ENCODE results near the gene CCDC149. TPM values are rescaled to one million over a fixed set of nuclear protein-coding genes. Genes with fewer than 3 reads are reported as not detected.

CCDC149 gene
- total RNA-seq, 1 experiment from 2014 or later, result 4.1 TPM

GRCh38 chr4:24843096-24843495 lies 69.7 kb downstream of the CCDC149 start:
- no peak for DNase-seq (ENCODE audit: low read depth)

- DNase-seq (ENCODE audit: low read depth), result no peak
These were observed 70.5 kb downstream of the CCDC149 start for GRCh38 chr4:24842356-24842755.

DNA sequence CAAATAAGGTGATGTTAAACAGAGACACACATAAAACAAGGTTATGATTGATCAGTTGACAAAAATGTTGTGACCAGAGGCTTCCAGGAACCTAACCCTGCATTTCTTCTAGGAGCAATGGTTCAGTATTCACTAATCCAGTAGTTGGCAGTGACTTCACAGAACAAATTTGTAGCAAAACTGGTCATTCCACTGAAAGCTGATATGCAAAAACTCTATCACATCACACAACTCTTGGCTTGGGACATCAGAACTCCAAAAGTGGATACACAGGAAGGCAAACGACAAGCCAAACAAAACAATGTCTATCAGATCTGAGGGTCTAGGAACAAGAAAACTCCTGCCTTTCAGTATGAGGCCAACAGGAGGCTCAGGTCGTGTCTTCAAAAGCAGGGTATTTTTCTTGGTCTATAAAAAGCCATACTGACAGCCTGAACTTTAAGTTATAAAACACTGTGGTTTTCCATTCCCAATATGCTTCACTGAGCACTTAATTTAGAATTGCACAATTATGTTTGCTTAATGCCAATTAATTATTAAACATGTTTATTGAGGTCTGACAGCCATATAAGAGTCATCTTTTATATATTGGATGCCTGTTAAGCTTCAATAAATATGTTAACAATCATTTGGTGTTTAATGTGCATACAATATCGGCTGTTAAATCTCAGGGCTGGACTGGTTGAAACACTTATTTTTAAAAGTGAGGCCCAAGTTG lies 71.9 kb downstream of the CCDC149 start:
- no peak for DNase-seq (ENCODE audit: low read depth)

GRCh38 chr4:24840362-24840761 lies 72.5 kb downstream of the CCDC149 start:
- DNase-seq (ENCODE audit: low read depth), result no peak

- no peak for DNase-seq (ENCODE audit: low read depth)
These were observed 75.1 kb downstream of the CCDC149 start for GRCh38 chr4:24837781-24838180.

- no peak for DNase-seq (ENCODE audit: low read depth)
These were observed 75.5 kb downstream of the CCDC149 start for GRCh38 chr4:24837336-24837735.

- DNase-seq (ENCODE audit: low read depth), result no peak
These were observed 76.1 kb downstream of the CCDC149 start for GRCh38 chr4:24836661-24837242.

DNA sequence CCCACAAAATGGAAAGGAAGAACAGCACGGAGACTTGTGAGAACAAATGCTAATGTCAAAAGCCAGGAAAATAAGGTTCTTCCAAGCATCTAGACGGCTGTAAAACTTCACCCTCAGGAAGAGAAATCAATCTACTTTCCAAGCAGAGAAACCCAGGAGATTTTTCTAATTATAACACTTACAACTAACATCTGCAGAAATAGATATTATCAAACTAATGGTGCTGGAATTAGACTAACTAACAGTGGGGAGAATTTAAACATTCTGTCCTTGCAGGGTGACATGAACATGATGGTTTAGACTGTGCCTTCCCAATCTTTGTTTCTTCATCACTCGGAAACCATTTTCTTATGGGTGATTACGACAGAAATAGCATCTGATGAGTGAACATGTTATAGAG lies 77.1 kb downstream of the CCDC149 start:
- DNase-seq (ENCODE audit: low read depth), result no peak

GRCh38 chr4:24831637-24832036 lies 81.2 kb downstream of the CCDC149 start:
- DNase-seq (ENCODE audit: low read depth), result no peak

DNA sequence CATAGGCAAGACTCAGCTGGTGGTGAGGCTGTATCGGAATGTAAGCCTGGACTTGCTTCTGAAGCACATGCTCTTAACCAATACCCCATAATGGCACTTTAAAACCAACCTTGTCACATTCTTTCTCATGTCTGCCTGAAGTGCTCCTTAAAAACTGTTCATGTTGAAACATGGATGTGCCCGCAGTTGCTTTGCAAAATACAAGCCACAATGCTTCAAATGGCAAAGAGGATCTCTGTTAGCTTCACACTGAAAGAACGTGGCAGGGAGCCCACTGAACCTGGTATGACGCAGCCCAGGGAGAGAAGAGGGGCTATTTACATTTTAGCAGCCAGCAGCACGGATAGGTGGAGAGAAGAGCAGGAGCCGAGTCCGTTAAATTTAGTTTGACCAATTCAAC lies 88.1 kb downstream of the CCDC149 start:
- no peak for DNase-seq (ENCODE audit: low read depth)

DNA sequence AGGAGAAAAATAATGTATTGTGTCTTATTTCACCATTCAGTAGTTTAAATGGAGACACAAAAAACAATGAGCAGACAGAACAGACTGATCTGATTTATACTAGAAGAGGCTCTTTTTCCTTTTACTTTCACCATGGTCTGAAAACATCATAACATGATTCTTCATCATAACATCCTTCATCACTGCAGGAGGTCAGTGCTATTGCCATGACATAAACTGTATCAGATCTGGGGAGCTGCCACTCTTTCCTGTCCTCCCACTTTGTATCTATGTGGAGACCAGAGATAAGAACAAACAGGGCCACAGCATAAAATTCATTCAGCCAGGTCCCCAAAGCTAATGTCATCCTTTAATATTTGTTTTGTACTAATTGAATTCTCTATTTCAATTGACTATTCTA lies 92.3 kb downstream of the CCDC149 start:
- no peak for DNase-seq (ENCODE audit: low read depth)

DNA sequence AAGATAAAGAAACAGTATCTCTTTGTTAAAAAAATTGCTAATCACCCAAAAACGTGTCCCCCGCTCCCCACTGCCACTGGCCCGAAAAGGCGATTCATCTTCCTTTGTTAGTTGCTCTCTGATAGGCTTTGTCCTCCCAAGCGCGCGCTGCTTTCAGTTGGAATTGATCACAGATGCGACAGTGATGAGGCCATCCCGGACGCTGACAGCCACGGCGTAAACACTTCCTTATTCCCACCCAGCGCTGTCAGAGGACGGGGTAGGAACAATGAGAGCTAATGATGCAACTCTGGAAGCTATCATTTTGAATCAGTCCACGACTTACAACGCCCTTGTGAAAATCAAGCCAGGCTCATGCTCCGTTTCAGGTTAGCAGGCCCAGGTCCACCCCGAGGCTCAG lies 96.0 kb downstream of the CCDC149 start:
- DNase-seq (ENCODE audit: low read depth), result no peak

DNA sequence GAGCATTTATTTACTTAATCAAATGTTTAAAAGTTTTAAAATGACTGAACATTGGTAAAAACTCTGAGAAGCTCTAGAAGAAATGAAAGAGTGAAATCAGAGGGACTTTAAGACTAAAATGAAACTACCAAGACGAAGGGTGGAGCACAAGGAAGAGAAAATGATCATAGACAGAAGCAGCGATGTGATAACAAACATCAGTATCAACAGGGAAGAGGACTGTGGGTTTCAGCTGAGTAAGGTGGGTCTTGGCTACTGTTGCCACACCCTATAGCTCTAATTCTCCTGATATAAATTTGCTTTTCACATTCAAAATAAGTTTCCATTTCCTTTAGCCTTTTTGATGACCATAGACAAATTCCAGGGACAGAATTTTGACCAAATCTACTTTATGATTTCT lies 99.1 kb downstream of the CCDC149 start:
- DNase-seq (ENCODE audit: low read depth), result no peak

DNA sequence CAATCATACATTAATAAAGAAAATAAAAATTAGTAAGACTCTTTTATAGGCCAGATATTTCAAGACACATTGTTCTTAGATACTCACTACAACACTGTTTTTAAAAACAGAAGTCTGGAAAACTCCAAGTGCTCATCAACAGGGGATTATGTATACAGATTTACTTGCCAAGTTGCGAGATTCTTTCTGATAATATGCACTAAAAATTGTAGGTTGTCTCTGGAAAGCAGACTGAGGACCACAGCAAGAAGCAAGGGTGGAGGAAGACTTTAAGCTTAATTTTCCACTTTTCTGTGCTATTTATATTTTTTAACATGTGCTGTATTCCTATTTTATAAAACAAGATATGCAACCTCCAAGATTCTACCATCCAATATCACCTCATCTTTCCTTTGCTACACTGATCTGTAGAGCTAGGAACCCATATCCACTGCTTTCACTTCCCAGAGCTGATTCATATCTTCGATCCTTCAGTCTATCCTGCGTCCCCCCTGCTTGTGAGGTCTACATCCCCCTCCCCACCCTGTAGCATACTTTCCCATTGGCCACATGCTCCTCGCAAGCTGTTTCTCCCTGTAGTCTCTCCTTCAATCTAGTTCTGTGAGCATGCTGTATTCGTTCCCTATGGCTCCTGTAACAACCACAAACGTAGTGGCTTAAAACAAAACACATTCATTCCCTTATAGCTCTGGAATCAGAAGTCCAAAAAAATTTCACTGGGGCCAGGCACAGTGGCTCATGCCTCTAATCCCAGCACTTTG lies 101.8 kb downstream of the CCDC149 start:
- DNase-seq (ENCODE audit: low read depth), result no peak

DNA sequence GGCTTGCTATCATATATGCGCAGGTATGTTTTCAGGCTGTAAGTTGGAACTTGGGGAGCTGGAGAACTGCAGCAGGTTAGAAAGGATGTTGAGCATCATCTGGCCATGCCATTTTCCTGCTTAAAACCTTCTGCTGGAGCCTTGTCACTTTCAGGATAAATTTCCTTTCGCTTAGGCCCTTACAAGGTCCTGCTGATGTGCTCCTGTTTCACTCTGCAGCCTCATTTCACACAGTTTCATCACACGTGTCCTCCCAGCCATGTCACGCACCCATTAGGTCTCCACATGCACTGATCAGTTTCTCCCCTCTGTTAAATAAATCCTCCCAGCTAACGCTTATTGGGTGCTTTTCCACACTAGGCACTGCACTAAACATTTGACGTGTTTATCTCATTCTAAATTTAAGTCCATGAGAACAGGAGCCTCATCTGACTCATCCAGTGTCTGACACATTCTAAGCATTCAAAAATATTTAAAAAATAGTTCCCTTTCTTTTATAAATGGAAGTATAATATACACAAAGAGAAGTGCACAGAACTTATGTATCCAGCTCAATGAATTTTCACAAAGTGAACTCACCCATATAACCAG lies 102.9 kb downstream of the CCDC149 start:
- no peak for DNase-seq (ENCODE audit: low read depth)

DNA sequence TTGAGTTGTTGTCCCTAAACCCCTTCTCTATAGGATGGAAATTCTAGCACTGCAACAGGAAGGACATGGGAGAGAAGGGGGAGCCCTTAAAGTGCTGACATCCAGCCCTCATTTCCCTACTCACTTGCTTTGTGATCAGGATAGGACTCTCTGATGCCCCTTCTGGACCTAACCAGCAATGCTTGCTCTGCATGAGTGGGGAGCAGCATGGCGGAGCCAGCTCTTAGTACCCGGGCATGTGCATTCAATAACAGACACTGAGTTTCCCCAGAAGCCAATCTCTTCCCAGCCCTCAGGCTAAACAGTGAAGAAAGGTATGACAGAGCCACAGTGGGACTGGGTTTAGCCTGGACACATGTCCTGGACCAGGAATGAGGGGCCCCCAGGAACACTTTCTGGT lies 103.5 kb downstream of the CCDC149 start:
- DNase-seq (ENCODE audit: low read depth), result no peak

- no peak for DNase-seq (ENCODE audit: low read depth)
These were observed 103.9 kb downstream of the CCDC149 start for GRCh38 chr4:24808955-24809354.

DNA sequence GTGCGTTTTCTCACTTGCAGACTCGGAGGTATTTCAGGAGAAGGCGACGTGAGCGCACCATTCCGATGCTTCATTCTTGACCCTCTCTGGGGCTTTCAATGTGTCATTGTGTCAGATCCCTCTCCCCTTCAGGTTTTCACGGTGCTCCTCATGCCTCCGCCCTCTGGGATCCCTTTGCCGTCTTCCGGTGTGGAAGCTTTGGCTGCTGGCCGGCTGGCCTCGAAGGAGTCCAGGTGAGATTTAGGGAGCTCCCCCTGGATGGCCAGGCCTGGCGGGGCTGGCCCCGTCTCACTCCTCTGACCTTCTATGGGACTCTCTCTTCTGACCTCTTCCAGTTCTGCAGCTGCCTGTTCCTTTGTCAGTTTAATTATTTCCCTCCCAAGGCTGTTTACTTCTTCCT lies 104.6 kb downstream of the CCDC149 start:
- no peak for DNase-seq (ENCODE audit: low read depth)

GRCh38 chr4:24807611-24808010 lies 105.2 kb downstream of the CCDC149 start:
- no peak for DNase-seq (ENCODE audit: low read depth)

- no peak for DNase-seq (ENCODE audit: low read depth)
These were observed 106.4 kb downstream of the CCDC149 start for GRCh38 chr4:24806206-24806990.

GRCh38 chr4:24805566-24805965 lies 107.3 kb downstream of the CCDC149 start:
- DNase-seq (ENCODE audit: low read depth), result no peak

GRCh38 chr4:24805067-24805466 lies 107.8 kb downstream of the CCDC149 start:
- no peak for DNase-seq (ENCODE audit: low read depth)
